GM19025 (cell line): Measurements from ENCODE around the gene ZNF804A.
"Not testable (repeated sequence)": the region's sequence is repeated elsewhere in the genome, so short reads cannot be mapped to it uniquely, and the experiment has no call there.

Experiments
- ATAC-seq: cut with Tn5 transposase; IDR thresholded peaks from one replicate; pipeline ENCODE4 v1.9.1; 2021; ENCODE audit warnings: mild to moderate bottlenecking, low read depth, moderate library complexity; ENCODE audit not compliant: unreplicated experiment

ZNF804A gene

GRCh38 chr2:184793176-184793575 lies 194.8 kb downstream of the ZNF804A start:
- ATAC-seq = no peak

DNA sequence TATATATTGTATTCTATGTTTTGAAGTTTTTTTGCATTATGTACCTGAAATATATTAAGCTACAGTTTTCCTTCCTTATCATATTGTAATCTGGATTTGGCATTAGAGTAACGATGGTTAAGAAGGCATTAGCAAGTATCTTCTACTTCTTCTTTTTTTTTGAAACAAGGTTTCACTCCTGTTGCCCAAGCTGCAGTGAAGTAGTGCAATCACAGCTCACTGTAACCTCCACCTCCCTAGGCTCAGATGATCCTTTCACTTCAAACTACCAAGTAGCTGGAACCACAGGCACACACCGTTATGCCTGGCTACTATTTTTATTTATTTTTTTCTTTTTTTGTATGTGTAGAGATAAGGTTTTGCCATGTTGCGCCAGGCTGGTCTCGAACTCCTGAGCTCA lies 201.1 kb downstream of the ZNF804A start:
- no peak for ATAC-seq

GRCh38 chr2:184814421-184814820 lies 216.1 kb downstream of the ZNF804A start:
- ATAC-seq = no peak

- no peak for ATAC-seq
These were observed 217.5 kb downstream of the ZNF804A start for GRCh38 chr2:184815824-184816223.

DNA sequence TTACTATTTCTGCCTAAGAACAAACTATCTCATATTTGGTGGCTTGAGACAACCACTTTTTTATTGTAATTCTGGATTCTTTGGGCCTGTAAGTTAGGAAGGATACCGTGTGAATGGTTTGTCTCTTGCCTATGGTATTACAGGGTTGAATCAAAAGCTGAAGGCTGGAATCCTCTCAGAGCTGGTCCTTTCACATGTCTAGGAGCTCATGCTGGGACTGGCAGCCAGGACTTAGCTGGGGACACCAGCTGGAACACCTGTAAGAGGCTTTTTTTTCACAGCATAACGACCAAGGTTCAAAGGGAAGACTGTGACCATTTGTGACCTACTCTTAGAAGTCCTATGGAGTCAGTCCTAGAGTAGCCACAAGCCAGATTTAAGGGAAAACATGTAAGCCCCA lies 226.3 kb downstream of the ZNF804A start:
- ATAC-seq = no peak

DNA sequence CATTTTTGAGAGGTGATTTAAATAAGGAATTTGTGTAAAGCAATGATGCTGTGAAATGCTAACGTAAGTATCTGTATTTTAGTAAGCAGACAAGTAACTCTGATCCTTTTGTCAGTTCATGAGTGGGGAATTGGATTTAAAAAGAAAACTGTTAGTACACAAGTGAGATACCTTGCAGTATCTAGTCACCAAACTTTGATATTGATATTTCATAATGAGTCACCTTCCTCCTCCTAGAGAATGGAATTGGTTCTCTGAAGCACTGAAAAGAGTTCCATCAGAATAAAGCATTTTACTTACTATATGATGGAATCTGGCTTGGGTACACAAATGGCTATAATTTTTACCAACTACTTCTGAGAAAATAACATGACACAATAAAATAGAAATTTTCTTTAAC lies 232.2 kb downstream of the ZNF804A start:
- ATAC-seq = no peak

DNA sequence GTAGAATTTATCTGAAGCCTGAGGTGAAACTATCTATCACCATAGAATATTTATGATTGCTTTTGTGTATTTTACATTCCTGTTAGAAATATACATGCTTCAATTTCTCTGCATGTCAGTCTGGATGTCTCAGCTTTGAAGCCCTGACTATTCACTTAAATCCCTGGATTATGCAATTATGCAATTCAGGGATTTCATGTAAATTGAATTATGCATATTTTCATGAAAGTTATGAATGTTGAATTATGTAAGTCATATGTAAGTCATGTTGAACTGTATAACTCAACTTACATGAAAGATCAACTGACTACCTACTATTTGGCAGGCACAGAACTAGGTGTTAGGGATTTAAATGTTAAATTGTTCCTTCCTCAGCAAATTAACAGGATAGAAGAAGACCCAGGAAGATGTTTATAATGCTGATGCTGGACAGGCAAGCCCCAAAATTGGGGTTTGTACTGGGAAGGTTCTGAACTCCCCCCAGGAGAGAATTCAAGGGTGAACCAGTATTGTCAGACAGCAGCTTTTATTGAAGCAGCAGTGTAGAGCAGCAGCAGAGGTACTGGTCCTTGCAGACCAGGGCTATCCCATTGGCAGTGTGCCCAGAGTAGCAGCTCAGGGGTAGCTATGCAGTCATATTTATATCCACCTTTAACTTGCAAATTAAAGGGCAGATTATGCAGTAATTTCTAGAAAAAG lies 236.5 kb downstream of the ZNF804A start:
- peak; percentile 35 for ATAC-seq

GRCh38 chr2:184835398-184835715 lies 237.0 kb downstream of the ZNF804A start:
- ATAC-seq = peak; percentile 56

- no peak for ATAC-seq
These were observed 249.0 kb downstream of the ZNF804A start for GRCh38 chr2:184847331-184847730.

DNA sequence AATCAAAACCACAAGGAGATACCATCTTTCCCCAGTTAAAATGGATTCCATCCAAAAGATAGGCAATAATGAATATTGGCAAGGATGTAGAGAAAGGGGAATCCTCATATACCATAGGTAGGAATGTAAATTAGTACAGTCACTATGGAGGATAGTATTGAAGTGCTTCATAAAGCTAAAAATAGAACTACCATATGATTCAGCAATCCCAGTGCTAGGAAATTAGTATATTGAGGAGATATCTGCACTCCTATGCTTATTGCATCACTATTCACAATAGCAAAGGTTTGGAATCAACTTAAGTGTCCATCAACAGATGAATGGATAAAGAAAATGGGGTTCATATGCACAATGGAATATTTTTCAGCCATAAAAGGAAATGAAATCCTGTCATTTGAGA lies 251.2 kb downstream of the ZNF804A start:
- ATAC-seq = no peak

GRCh38 chr2:184851576-184851975 lies 253.2 kb downstream of the ZNF804A start:
- no peak for ATAC-seq

DNA sequence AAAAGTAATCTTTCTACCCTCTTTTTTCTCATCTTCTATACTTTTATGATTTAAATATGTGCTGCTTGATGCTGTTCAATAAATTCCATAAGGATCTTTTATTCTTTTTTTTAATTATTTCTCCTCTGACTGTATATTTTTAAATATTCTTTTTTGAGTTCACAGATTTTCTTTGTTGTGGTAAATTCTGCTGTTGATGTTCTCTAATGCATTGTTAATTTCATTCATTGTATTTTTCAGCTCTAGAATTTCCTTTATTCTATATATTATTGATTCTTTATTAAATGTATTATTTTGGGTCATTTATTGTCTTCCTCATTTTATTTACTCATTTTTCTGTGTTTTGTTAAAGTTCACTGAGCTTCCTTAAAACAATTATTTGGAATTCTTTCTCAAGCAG lies 260.9 kb downstream of the ZNF804A start:
- no peak for ATAC-seq

DNA sequence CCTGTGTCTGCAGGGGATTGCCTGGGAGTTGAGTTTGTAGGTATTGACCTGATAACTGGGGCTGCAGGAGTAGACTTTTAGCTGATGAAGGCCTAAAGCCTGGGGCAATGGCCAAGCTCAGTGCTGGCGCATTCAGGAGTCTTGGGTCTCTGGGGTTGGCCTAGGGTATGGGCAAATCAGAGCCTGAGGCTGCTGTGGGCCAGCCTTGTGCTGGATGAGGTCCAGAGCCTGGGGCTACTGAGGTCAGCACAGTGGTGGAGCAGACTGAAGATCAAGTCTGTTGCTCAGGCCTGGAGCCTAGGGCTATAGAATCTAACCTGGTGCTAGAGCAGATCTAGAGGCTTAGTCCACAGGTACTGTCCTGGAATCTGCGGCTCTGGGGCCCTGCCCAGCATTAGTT lies 262.4 kb downstream of the ZNF804A start:
- ATAC-seq = no peak

DNA sequence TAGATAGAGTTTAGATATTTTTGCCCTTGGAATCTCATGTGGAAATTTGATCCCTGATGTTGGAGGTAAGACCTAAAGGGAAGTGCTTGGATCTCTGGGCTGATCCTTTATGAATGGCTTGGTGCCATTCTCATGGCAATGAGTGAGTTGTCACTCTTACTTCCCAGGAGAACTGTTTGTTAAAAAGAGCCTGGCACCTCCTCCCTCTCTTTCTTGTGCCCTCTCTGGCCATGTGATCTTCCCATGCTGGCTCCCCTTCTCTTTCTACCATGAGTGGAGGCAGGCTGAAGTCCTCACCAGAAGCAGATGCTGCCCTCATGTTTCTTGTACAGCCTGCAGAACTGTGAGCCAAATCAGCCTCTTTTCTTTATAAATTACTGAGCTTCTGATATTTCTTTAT lies 276.9 kb downstream of the ZNF804A start:
- no peak for ATAC-seq

- ATAC-seq = no peak
These were observed 277.6 kb downstream of the ZNF804A start for GRCh38 chr2:184875911-184876310.

DNA sequence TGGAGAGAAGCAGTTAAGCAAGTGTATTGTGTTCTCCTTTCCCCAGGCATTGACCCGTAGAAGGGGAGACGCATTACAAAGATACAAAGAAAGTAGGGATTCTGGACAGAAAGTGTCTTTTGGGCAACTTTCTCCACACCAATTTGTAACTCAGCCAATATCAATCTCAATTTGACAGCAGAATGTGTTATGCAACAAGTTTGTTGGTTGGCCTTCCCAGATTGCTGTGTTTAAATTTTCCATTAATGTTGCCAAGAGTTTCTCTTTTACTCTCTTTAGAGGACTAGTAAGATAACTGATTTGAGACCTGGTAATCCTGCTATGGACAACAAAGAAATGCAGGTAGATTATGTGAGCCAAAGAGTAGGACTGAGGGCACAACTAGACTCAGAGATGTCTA lies 279.6 kb downstream of the ZNF804A start:
- ATAC-seq = no peak

DNA sequence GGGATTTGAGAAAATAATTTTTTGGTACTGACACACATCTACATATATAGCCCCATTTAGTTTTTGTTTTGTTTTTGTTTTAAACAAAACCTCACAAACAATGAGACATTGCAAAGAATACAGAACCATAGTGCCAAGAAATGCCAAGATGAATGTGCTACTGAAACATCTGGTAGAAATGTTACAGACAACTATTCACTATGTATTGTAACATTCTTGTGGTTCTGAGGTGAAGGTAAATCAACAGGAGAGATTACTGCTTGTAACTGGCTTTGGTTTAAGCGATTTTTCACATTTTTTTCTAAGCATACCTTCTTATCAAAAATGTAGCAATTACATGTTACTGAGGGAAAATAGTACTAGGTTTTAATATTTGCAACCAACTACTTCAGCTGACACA lies 281.3 kb downstream of the ZNF804A start:
- no peak for ATAC-seq

GRCh38 chr2:184886585-184886984 lies 288.3 kb downstream of the ZNF804A start:
- ATAC-seq = not testable (repeated sequence)

DNA sequence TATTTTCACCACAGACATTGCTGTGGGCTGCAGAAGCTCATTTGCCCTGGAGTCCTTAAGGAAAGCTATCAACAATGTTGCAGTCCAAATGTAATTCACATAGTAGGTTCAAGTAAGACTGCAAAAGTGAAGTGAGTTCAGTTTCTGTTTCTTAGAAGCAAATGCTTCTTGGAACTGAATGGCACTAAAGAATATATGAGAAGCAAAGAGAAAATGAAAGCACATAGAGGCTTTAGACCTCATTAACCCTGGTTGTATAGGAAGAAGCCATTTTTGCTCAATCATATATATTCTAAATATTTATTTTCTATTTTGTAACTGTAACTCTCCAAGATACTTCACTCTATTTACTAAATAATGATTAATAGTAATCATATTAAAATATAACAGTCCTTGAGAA lies 292.0 kb downstream of the ZNF804A start:
- ATAC-seq = peak; percentile 89

GRCh38 chr2:184904991-184905390 lies 306.7 kb downstream of the ZNF804A start:
- no peak for ATAC-seq

GRCh38 chr2:184906160-184906559 lies 307.8 kb downstream of the ZNF804A start:
- ATAC-seq = no peak

DNA sequence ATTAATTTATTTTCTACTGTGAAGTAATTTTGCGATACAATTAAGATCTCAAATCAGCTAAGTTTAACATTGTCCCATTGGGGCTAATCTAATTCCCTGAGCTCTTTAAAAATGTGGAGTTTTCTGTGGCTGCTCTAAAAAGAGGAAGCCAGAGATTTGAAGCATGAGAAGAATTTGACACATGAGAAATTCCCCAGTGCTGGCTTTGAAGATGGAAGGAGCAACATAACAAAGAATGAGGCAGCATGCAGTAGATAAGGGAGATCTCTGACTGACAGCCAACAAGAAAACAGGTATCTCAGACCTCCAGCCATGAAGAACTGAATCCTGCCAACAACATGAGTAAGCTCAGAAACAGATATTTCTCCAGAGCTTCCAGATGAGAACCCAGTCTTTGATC lies 308.4 kb downstream of the ZNF804A start:
- no peak for ATAC-seq

DNA sequence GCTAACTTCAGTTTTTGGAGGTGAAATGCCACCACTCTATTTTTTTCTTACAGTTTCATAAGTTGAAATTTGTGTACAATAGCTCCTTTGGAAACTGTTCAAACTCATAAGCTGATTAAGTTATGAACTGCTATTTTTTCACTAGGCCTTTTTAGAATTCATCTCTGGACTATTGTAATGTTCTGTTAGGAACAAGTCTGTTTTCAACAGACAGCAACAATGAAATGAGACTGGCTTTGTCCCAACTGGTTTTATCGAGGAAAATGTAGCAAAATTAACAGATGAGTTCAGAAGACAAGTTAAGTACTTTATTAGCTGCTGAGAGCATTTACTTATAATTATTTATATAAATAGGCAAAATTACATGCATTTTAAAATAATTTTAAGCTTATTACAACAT lies 310.6 kb downstream of the ZNF804A start:
- no peak for ATAC-seq
